Measurements from ENCODE around the gene VEZF1. TPM values are rescaled to one million over a fixed set of nuclear protein-coding genes. Genes with fewer than 3 reads are reported as not detected.

Gene VEZF1
- total and polyA plus RNA-seq, 2 experiments from 2014 or later = 36.0 to 67.7 TPM

GRCh38 chr17:57946798-57947358 is 41.2 kb downstream of the VEZF1 start:
- Histone ChIP-seq H2AFZ (no peak overlapping the region), H3F3A (replicated peaks; ENCODE audit: low read depth) (peaks cover 7% of the 10 kb centered on the region; the same call in 1 of the 2 replicates), H3K4me1 (ENCODE audit: insufficient read depth) (peaks cover 24% of the 10 kb centered on the region), H3K4me2 (peak overlapping the region; percentile 33; the same call in 1 of the 2 replicates), H3K27me3 (ENCODE audit: insufficient read depth) (no peaks in the 10 kb centered on the region), H4K20me1 (replicated peaks; ENCODE audit: insufficient read depth) (no peaks in the 10 kb centered on the region), H3K36me3 (ENCODE audit: insufficient read depth) (no peaks in the 10 kb centered on the region), H3K79me2 (replicated peaks; ENCODE audit: insufficient read depth) (no peaks in the 10 kb centered on the region), H3K4me3 (no peak overlapping the region), H3K27ac (ENCODE audit: low read depth) (no peak overlapping the region), H3K9me2 (ENCODE audit: insufficient read depth) (no peaks in the 10 kb centered on the region)
- Mint-ChIP-seq H3K27me3 (ENCODE audit: insufficient read depth, low read depth, poor library complexity) (peaks cover 7% of the 10 kb centered on the region), H3K4me1 (peaks cover 40% of the 10 kb centered on the region), H3K9me3 (no peaks in the 10 kb centered on the region), H3K27ac (no peak overlapping the region; the same call in 1 of the 2 replicates), H3K4me3 (no peak overlapping the region), H3K36me3 (ENCODE audit: low read depth) (no peaks in the 10 kb centered on the region)
- no peak for DNase-seq (ENCODE audit: low spot score)
- no peak for TF ChIP-seq EZH2 (IDR thresholded peaks at IDR 0.05; ENCODE audit: low read depth, unreplicated experiment)
- no peak for TF ChIP-seq NANOG (IDR thresholded peaks at IDR 0.05; ENCODE audit: borderline replicate concordance)
- TF ChIP-seq ZNF114 (CRISPR knock-in tag; IDR thresholded peaks at IDR 0.05) = no peak
- no peak for TF ChIP-seq CTCF (conservative IDR thresholded peaks at IDR 0.05; ENCODE audit: low read depth in 2 of 2)
- no peak for TF ChIP-seq JUNB (IDR thresholded peaks at IDR 0.05; ENCODE audit: unreplicated experiment)
- TF ChIP-seq REST (IDR thresholded peaks at IDR 0.05; ENCODE audit: unreplicated experiment) = no peak
- TF ChIP-seq ZNF331 (CRISPR knock-in tag; IDR thresholded peaks at IDR 0.05; ENCODE audit: low read depth) = no peak
- TF ChIP-seq CREB1 (CRISPR knock-in tag; IDR thresholded peaks at IDR 0.05; ENCODE audit: low read depth) = no peak
- no peak for TF ChIP-seq ETS1 (IDR thresholded peaks at IDR 0.05)
- TF ChIP-seq POLR2AphosphoS5 (IDR thresholded peaks at IDR 0.05; ENCODE audit: low read depth) = no peak
- no peak for TF ChIP-seq EZH2phosphoT487 (IDR thresholded peaks at IDR 0.05; ENCODE audit: unreplicated experiment)
- TF ChIP-seq, protein P1, sequence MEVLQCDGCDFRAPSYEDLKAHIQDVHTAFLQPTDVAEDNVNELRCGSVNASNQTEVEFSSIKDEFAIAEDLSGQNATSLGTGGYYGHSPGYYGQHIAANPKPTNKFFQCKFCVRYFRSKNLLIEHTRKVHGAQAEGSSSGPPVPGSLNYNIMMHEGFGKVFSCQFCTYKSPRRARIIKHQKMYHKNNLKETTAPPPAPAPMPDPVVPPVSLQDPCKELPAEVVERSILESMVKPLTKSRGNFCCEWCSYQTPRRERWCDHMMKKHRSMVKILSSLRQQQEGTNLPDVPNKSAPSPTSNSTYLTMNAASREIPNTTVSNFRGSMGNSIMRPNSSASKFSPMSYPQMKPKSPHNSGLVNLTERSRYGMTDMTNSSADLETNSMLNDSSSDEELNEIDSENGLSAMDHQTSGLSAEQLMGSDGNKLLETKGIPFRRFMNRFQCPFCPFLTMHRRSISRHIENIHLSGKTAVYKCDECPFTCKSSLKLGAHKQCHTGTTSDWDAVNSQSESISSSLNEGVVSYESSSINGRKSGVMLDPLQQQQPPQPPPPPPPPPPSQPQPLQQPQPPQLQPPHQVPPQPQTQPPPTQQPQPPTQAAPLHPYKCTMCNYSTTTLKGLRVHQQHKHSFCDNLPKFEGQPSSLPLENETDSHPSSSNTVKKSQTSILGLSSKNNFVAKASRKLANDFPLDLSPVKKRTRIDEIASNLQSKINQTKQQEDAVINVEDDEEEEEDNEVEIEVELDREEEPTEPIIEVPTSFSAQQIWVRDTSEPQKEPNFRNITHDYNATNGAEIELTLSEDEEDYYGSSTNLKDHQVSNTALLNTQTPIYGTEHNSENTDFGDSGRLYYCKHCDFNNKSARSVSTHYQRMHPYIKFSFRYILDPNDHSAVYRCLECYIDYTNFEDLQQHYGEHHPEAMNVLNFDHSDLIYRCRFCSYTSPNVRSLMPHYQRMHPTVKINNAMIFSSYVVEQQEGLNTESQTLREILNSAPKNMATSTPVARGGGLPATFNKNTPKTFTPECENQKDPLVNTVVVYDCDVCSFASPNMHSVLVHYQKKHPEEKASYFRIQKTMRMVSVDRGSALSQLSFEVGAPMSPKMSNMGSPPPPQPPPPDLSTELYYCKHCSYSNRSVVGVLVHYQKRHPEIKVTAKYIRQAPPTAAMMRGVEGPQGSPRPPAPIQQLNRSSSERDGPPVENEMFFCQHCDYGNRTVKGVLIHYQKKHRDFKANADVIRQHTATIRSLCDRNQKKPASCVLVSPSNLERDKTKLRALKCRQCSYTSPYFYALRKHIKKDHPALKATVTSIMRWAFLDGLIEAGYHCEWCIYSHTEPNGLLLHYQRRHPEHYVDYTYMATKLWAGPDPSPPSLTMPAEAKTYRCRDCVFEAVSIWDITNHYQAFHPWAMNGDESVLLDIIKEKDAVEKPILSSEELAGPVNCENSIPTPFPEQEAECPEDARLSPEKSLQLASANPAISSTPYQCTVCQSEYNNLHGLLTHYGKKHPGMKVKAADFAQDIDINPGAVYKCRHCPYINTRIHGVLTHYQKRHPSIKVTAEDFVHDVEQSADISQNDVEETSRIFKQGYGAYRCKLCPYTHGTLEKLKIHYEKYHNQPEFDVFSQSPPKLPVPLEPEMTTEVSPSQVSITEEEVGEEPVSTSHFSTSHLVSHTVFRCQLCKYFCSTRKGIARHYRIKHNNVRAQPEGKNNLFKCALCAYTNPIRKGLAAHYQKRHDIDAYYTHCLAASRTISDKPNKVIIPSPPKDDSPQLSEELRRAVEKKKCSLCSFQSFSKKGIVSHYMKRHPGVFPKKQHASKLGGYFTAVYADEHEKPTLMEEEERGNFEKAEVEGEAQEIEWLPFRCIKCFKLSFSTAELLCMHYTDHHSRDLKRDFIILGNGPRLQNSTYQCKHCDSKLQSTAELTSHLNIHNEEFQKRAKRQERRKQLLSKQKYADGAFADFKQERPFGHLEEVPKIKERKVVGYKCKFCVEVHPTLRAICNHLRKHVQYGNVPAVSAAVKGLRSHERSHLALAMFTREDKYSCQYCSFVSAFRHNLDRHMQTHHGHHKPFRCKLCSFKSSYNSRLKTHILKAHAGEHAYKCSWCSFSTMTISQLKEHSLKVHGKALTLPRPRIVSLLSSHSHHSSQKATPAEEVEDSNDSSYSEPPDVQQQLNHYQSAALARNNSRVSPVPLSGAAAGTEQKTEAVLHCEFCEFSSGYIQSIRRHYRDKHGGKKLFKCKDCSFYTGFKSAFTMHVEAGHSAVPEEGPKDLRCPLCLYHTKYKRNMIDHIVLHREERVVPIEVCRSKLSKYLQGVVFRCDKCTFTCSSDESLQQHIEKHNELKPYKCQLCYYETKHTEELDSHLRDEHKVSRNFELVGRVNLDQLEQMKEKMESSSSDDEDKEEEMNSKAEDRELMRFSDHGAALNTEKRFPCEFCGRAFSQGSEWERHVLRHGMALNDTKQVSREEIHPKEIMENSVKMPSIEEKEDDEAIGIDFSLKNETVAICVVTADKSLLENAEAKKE (CRISPR knock-in tag; IDR thresholded peaks at IDR 0.05) = no peak
- TF ChIP-seq STAT1 (IDR thresholded peaks at IDR 0.05; ENCODE audit: unreplicated experiment) = no peak
- ATAC-seq = peak; percentile 72

All from GM23338 (cell line).